Suppressor macrophage treated with lipopolysaccharide for 1 hour (primary cell): ENCODE results near the gene ELF1.

Experiments used
- DNase-seq, 3 donors: peaks; one replicate each; pipeline ENCODE4 v3.0.0-alpha.2; 2020 to 2022

ELF1 gene

DNA sequence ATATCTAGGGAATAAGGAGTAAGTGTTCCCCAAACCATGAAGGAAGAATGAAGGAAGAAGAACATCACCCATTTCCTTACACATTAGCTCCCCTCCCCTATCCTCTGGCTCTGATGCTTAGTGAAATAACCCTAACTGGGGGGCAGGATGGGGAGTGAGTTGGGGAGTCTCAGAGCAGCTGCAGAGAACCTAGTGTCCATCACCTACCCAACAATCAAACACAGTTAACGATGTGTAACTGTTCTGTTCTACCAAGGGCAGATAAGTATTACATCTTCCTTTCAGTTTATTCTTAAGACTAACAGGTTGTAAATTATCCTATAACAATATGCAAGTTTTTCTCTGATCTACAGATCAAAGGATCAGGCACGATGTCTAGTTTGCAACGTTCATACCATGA is 12.8 kb downstream of the ELF1 start:
- no peak for DNase-seq

DNA sequence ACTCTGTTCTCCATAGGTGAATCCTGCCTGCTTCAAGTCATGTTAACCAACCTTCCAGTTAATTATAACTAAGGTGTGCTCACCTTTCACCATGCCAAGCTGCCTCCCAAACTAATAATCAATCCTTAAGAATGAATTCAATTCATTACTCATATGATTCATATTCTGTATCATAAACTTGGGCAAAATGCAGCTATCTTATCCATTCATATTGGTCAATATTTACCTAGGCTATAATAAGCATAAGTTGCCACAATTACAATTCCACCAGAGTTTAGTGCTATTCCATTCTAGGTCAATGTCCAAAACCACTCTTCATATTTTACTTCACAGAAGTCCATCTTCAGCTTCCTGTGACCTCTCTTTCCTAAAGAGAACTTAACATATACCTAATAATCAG is 13.4 kb downstream of the ELF1 start:
- DNase-seq, result no peak

DNA sequence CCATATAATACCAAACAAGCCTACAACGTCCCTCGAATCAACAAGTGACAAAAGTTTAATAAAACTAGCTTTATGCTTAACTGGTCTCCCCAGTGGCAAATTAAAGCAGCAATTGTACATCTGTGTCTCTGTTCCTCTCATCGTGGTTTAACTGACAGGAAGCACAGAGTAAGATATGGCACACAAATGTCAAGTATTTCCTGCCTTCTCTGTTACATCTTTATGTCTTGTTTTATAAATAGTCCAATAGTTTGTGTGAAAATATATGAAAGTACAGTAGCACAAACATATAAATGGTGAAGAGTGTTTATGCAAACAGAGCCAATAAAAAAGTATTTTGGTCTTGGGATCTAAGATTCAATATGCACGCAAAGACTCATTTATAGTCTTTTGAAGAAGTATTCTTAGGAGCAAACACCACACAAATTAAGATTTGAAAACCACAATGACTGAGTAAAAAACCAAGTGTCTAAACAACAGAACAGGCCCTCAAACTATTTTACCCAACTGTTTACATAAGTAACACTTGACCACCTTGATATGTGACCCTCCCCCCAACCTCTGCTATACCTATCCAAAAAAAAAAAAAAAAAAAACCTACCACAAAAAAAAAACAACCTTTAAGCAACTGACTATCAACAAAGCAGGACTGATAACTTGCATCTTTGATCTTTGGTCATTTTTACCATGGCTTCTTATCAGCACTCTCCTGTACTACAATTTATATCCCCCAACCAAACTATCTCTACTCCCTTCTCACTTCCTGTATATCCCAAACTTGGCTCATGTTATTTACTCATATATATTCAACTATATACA is 14.0 kb downstream of the ELF1 start:
- no peak for DNase-seq

DNA sequence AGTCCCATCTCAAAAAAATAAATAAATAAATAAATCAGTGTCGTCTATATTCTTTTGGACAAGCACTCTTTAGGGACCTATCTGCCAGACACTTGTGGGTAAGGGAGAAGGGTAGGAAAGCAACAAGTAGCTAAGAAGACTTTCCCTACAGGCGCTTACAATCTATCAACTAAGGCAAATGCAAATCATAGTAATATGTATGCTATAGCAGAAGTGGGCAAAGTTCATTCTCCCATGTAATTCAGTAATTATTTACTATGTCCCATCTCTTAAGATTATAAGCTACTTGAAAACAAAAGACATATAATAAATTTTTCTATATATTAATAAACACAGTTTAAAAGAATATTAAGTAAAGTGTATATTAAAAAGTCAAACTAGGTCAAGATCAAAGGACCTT is 16.5 kb downstream of the ELF1 start:
- DNase-seq, result no peak

DNA sequence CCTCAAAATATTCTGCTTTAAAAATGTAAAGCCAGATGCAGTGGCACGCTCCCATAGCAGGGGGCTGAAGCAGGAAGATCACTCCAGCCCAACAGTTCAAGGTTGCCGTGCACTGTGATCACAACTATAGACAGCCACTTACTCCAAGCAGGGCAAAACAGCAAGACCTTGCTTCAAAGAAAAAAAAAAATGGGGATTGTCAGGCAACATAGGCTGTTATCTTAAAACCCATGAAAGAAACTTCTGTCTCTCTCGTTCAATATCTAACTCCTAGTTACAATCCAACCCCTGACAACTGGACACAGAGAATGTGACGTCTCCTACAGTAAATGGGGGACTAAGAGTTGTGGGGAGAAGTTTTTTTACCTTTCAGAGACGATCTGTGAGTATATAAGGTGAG is 17.4 kb downstream of the ELF1 start:
- no peak for DNase-seq

DNA sequence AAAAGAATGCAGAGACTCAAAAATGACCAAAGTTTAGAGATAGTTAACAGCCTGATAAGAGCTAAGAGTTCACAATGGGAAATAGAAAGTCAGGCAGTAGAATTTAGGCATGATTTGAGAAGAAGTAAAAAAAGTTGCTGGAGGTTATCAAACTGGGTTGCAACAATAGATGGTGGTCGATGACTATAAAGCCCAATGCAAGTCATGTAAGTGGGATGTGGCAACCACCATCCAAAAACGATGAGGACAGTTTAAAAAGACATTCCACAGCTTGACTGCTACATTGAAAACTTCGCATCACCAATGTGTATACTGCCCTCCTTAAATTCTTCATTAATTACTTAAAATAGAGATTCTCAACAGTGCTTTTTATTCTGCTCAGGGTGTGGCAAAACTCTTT is 19.7 kb downstream of the ELF1 start:
- DNase-seq, result no peak

DNA sequence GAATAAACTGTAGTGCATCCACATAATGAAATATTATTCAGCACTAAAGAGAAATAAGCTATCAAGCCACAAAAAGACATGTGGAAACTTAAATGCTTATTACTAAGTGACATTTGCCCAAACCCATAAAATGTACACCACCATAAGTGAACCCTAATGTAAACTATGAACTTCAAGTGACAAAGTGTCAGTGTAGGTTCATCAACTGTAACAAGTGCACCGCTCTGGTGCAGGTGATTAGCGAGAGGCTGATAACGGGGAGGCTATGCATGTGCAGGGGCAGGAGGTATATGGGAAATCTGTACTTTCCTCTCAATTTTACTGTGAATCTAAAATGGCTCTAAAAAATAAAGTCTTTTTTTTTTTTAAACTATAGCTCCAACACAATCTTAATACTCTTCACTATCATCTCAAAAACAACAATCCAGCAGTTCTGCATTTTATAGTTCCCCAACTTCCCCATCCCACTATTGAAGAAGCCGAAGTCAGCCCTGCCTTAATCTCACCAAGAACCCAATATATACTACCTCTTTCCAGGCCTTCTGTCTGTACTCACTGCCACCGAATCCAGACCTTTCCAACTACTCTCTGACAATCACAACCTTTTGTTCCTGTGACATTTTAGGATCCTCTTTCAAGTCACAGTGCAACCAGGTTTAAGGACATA is 22.6 kb downstream of the ELF1 start:
- DNase-seq, result peak; percentile 63 to 70 (median 69)

DNA sequence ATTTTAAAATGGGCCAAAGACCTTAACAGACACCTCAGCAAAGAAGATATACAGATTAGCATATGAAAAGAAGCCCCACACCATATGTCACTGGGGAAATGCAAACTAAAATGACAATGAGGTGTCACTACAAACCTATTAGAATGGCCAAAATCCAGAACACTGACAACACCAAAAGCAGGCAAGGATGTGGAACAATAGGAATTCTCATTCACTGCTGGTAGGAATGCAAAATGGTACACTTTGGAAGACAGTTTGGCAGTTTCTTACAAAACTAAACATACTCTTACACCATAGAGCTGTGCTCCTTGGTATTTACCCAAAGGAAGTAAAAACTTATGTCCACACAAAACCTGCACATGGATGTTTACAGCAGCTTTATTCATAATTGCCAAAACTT is 23.1 kb downstream of the ELF1 start:
- DNase-seq, result no peak

DNA sequence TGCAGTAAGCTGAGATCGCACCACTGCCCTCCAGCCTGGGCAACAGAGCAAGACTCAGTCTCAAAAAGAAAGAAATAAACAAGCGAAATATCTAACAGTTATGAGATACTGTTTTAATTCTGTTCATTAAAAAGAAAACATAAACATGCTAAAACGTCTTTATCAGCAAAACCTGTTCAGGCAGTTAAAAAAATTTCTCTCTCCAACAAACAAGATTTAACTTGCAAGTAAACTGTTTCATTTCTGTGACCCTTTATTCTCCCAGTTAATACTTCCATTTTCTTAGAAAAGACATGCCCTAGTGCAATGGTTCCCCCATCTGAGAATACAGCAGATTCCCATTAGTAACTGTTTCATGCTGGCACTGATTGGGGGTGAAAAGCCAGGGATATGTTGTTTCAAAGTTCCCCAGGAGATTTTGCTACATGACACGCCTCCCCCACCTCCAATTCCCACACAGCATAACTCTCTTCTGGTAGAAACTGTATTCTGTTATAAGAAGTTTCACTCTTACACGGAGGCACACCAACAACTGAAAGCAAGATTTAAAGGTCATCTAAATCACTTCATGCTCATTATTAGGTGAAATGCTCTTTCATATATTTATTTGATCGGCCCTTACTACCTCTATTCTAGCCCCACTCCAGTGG is 24.4 kb downstream of the ELF1 start:
- no peak for DNase-seq

DNA sequence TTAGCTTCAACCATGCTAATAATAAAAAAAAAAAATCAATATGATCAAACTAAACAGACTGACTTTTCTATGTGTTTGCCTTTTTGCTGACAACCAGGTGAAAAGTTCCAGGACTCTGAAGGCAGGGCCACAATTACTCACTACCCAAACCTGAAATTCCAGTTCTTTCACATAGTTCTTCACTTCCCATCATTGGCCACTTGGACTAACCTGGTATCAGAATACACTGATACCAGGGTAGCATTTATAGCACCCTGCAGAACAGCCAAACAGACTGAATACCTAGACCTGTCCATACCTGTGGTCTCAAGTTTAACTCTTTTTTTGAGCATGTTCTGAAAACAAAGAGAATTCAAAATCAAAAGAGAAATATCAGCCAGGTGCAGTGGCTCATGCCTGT is 25.1 kb downstream of the ELF1 start:
- DNase-seq, result no peak

DNA sequence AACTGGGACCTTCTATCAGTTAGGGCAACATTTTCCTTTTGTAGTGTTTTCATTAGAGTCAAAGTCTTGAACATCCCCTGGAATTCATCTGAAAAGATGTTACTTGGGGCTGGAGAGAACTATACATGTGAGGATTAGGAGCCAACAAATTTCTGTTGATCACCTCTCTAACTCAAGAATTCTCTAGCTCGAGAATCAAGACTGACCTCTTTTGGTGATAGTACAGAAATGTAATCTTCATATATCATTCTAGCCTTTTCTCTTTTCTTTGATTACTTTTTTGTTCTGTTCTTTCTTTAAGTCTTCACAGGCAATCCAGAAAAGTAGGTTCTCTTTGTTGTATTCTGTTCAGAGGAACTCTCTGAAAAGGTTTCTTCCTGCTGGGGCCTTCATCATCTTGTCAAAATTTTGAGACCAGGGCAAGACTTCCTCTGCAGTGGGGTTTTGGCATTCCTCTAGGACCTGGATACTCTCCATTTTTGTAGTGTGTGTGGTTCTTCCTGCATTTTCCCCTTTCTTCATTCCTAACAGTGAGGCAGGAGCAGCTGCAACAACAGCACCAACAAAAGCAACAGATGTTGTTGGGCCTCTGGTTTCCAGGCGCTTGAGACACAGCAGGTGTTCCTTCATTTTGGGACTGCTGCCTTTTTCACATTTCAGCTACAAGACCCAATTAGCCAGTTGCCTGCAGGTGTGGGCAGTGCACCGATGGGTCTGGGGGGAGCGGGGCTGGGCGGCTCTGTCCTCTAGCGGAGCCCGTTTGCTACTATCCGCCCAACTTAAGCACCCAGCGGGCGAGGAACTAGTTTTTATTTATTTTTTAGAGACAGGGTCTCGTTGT is 26.2 kb downstream of the ELF1 start:
- DNase-seq, result no peak

DNA sequence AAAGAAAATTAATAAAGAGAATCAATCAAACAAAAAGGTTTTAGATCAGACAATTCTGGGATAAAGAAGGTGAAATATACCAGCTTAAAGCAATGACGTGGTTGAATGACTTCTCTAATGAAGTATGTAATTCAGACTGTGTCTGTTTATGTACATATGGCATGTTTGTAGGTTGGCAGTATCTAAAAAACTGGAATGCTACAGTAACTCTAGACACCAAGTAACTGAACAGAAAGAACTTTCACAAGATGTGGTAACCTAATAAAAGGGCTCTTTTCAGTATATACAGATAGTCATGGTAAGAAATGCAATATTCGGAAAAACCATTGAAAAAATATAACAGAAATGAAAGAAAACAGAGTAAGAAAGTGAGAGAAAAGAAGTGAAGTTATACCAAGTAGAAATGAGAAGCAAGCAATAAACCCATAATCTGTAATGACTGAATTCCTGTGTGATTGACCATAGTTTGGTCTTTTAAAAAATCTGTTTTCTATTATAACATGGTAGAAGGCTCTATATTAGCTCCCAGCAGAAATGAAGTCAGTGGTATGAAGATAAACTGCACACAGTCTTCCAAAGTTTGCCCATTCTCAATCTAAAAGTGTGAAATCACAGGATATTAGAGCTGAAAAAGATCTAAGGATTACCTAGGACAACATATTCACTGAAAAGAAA is 31.4 kb downstream of the ELF1 start:
- no peak for DNase-seq

DNA sequence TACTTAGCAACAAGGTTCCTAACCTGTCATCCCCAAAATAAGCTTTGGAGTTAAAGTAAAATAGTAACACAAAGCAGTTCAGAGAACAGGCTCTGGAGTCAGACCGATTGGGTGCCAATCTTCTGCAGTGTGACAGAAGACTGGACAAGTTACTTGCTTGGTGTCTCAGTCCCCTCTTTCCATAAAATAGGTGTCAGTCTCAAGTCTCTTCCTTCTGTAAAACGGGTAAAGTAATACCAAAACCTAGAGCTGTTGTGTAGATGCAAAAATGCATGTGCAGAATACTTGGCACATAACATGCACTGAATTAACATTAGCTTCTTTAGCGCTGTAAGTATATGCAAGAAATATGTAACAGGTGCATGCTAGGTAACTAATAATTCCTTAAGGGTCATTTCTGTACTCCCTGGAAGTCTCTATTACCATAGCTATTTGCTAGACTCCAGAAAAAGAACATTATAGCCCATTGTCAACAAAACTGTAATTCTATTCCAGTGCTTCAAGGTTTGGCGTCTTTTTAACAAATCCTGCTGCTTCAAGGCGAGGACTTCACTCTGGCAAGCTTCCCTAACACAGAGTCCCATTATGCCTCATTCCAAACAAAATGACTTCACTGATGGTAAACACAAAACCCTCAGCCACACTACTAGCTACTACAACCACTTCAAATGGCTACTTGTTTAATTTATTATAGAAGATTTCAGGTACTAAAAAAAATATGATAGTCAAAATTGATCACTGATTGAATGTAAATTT is 32.8 kb downstream of the ELF1 start:
- no peak for DNase-seq

DNA sequence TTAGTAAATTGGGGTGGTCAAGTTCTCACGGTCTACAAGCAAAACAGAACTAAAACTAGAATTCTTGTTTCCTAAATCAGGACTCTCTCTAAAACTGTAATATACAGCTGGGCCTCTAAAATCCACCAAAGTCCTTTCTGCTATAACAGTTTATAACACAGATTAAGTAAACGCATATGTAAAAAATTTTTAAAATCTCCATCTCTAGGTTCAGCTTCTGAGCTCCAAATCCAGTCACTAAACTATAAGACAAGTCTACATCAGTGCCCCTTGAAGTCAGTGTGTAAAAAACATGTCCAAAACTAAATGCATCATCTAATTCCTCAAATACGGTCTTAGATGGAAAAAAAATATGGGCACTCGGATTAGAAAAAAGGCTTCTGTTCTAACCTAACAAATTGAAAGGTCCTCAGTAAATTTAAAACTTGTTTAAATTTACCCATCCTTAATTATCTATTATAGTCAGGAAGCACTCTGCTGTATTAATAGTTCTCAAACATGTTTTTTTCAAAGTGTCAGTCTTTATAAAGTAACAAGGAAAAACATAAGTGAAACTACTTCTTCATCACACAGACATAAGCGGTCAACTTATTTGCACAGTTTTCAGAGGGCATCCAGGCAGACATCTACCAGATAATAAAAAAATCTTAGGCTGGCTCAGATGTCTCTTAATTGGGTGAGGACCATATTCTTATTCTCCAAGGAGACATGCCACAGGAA is 33.6 kb downstream of the ELF1 start:
- DNase-seq, result no peak

DNA sequence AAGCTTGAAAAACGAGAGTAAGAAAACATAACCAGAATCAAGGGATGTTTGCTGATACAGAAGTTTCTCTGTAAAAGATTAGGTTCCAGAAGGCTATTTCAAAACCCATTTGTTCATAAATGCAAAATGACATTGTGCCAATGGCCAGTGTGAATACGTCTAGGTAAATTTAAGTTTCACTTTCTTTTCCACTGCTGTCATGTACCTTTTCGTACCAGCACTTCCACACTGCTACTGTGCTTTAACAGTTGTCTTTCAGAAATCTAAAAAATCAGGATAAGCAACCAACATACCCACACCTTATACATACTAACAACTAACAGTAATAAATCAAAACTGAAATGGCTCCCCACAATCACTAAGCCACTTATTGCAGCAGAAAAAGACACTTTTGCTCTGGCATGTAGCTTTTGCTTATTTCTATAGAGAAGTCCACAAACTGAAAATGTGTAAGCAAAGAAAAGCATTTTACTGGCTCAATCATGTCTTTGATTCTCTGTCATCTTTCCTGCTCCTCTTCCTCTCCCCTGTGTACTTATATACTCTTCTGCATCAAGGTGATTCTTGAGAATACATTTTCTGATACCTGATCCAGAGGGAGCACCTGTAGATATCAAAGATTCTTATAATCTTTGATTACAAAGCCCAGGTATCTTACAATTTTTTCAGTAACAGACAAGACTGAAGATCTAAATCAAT is 34.3 kb downstream of the ELF1 start:
- DNase-seq, result peak in 2 of 3 donors; percentile 31 to 66

DNA sequence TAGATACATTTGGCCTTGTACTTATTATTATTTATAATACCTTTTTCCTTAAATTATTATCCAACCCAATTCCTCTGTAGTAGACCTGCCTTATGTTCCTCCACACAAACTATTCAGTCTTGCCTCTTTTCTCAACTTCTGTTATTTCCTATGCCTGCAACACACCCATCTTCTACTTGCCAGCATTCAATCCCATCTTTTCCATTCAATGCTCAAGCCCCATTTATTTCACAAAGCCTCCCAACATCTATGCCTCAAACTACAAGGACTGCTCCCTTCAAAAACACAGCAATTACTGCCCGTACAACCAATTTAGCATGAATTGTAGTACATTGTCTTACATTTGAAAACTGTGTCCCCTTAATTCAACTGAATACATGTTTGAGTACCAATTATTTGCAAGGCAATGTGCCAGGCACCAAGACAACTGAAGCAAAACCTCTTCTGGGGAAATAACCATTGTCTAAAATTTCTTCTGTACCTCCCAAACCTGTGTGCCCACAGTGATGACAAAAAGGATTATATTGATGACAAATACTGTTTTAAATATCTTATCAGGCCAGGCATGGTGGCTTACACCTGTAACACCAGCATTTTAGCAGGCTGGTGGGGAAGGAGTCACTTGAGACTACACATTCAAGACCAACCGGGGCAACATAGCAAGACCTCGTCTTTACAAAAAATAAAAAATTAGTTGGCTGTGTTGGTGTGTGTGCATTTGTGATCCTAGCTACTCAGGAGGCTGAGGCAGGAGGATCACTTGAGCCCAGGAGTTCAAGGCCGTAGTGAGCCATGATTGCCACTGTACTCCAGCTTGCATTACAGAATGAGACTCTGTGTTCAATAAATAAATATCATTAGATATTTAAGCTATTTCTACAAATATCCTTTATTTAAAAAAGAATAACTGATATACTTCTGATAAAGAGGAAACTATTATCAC is 35.1 kb downstream of the ELF1 start:
- no peak for DNase-seq

DNA sequence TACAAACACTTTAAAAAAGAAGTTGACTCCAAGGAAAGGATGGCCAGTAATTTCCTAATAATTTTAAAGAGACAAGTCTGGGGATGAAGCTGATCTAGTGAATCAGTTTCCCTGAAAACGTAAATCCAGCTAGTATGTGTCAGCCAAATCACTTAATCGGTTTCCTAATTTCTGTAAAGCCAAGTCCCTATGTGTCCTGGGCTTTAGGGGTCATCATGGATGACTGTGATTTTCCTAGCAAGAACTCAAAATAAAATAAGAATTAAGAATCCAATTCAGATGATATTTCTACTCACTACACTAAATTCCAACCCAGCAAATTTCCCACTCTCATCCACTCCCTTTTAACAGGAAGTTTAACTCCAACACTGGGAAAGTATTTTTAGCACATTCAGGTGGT is 35.9 kb downstream of the ELF1 start:
- peak; percentile 22 to 67 (median 60) for DNase-seq

DNA sequence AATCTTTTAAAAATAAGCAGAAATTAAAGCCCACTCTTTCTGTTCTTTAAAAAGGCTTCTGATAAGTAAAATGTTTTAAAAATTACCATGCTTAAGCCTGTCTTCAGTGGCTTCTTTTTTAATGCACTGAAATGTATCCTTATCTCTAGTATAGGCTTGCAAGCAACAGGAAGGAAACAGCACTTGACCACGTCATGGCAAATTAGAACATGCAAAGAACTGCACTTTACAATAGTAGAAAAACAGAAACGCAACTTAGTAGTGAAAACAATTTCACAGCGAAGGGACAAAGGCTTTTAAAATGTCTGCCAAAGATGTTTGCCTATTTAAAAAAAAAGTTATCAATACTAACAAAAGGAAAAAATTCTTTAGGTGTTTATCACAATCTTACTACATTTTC is 36.3 kb downstream of the ELF1 start:
- DNase-seq, result peak; percentile 74 to 92 (median 86)

DNA sequence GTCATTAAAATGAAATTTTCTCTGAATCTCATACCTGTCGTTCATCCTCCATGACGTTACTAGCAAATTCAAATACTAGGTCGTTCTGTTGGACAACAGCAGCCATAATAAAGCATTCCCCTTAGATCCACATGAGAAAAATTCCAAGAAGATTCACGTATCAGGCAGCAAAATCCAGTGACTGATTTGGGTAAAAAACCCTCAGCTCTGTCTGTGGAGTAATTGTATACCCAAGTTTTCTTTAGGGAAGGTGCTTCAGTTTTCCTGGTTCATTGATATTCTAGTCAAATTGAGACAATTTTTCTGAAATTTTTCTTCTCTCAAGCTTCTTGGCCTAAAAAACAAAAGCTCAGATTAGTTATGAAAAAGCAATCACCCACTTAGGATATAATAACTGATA is 37.2 kb downstream of the ELF1 start:
- no peak for DNase-seq
